Hippocampal formation (tissue), 2 donors: ENCODE results near the gene FANCM.

Experiments
- DNase-seq, 2 donors: peaks; one replicate each; lab custom pipeline; 2025; lab: John Stamatoyannopoulos, UW

FANCM gene, protein sequence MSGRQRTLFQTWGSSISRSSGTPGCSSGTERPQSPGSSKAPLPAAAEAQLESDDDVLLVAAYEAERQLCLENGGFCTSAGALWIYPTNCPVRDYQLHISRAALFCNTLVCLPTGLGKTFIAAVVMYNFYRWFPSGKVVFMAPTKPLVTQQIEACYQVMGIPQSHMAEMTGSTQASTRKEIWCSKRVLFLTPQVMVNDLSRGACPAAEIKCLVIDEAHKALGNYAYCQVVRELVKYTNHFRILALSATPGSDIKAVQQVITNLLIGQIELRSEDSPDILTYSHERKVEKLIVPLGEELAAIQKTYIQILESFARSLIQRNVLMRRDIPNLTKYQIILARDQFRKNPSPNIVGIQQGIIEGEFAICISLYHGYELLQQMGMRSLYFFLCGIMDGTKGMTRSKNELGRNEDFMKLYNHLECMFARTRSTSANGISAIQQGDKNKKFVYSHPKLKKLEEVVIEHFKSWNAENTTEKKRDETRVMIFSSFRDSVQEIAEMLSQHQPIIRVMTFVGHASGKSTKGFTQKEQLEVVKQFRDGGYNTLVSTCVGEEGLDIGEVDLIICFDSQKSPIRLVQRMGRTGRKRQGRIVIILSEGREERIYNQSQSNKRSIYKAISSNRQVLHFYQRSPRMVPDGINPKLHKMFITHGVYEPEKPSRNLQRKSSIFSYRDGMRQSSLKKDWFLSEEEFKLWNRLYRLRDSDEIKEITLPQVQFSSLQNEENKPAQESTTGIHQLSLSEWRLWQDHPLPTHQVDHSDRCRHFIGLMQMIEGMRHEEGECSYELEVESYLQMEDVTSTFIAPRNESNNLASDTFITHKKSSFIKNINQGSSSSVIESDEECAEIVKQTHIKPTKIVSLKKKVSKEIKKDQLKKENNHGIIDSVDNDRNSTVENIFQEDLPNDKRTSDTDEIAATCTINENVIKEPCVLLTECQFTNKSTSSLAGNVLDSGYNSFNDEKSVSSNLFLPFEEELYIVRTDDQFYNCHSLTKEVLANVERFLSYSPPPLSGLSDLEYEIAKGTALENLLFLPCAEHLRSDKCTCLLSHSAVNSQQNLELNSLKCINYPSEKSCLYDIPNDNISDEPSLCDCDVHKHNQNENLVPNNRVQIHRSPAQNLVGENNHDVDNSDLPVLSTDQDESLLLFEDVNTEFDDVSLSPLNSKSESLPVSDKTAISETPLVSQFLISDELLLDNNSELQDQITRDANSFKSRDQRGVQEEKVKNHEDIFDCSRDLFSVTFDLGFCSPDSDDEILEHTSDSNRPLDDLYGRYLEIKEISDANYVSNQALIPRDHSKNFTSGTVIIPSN (N-terminal part only)

GRCh38 chr14:45135659-45136395, at the start of gene FANCM:
Gene FANCM (plus strand): TSS chr14:45135930. CDS start chr14:45136032, 102 bp downstream.
- peak; percentile 87 to 95 for DNase-seq

- DNase-seq: no peak
Measured at GRCh38 chr14:45089813-45090212, 45.9 kb upstream of the FANCM start.

- no peak for DNase-seq
Measured at GRCh38 chr14:45091710-45092109, 44.0 kb upstream of the FANCM start.

DNA sequence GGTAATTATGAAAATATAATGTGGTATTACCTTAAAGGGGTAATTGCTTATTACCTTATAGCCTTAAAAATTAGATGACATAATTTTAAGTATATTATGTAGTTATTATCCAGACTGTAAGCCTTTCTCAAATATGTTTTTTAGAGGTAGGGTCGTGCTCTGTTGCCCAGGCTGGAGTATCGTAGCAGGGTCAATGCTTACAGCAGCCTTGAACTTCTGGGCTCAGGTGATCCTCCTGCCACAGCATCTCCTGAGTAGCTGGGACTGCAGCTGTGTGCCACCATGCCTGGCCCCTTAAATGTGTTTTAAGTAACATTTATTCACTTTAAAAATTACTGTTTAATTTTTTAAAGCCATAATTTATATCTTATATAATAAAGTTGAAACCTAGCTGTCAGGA, 41.5 kb upstream of the FANCM start:
- no peak for DNase-seq

GRCh38 chr14:45095143-45095542, 40.6 kb upstream of the FANCM start:
- DNase-seq: no peak

DNA sequence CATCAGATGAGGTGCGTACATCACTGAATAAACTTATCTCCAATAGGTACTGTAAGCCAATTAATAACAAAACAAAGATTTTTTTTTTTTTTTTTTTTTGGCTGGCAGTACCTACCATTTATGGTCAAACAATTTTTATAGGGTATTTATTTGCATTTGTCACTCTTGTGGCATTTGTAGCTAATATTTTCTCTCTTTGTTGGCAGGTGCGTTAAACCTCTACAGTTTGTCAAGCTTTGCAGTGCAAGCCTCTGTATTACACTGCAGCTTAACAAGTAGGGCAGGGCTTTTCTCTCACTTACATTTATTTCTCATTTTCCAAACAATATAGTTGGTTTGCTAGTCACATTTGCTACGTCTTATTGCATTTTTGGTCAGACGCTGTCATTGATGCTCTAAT, 39.5 kb upstream of the FANCM start:
- DNase-seq: no peak

GRCh38 chr14:45103806-45104205, 31.9 kb upstream of the FANCM start:
- no peak for DNase-seq

- no peak for DNase-seq
Measured at GRCh38 chr14:45104561-45104960, 31.2 kb upstream of the FANCM start.

DNA sequence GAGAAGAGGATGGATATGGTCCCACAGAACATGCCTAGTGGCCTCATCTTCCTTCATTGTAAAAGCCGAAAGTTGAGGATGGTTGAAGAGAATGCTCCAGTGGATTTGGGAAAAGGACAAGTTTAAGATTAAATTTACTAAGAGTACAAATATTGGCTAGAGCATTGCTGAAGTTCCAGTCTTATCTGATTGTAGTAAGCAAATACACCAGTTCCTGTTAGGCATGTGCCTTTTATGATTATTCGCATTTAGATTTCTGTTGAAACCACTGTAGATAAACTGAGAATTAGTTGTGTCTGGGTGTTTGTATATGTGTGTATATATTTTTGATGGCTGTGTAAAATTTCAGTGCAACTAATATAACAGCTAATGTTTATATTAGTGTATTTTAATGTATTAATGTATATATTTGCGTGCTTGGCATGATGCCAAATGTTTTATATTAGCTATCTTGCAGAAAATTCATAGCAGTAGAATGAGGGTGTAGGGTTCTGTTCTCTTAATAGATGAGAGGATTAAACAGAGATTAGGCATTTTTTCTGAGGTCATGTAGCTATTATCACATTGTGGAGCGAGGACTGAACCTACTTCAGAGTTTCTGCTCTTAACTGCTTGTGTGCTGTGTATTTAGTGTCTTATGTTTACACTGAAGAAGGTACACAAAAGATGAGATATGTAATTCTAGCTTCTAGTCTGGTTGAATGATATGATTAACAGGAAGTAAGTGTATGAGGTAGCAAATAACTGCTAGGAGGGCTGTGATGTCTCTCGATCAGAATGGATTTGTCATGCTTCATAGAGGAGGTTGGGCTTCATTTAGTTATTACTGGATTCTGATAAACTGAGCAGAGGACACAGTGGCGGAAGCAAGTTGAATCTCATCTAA, 22.6 kb upstream of the FANCM start:
- no peak for DNase-seq

- no peak for DNase-seq
Measured at GRCh38 chr14:45114327-45114726, 21.4 kb upstream of the FANCM start.

GRCh38 chr14:45118594-45118993, 17.1 kb upstream of the FANCM start:
- DNase-seq: no peak

DNA sequence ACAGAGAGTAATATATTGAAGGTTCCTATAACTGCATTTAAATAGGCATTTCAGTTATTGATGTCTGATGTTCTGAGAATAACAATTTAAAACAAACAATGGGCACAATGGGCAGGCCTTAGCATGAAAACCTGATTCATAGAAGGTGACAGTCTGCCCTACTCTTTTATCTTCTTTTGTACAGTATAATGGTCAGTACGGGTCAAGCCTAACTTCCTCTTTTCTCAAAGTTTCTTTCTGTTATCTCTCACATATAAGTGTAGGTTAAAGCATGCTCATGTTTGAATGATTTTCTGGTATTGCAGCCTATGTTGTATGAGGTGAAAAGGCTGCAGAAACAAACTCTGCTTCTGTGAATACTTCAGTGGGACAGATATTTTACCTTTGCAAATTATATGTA, 15.6 kb upstream of the FANCM start:
- DNase-seq: no peak

- DNase-seq: no peak
Measured at GRCh38 chr14:45123271-45123670, 12.5 kb upstream of the FANCM start.

DNA sequence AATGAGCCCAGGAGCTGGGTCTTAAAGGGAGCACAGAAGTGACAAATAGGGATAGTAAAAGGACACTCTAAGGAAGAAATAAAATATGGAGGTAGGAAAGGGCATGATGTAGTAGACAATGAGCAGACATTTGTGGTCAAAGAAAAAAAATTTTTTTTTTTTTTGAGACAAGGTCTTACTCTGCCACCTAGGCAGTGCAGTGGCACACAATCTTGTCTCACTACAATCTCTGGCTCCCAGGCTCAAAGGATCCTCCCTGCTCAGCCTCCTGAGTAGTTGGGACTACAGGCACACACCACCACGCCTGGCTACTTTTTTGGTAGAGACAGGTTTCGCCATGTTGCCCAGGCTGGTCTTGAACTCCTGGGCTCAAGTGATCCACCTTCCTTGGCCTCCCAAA, 10.0 kb upstream of the FANCM start:
- DNase-seq: no peak

GRCh38 chr14:45128963-45129629, 6.6 kb upstream of the FANCM start:
- no peak for DNase-seq

DNA sequence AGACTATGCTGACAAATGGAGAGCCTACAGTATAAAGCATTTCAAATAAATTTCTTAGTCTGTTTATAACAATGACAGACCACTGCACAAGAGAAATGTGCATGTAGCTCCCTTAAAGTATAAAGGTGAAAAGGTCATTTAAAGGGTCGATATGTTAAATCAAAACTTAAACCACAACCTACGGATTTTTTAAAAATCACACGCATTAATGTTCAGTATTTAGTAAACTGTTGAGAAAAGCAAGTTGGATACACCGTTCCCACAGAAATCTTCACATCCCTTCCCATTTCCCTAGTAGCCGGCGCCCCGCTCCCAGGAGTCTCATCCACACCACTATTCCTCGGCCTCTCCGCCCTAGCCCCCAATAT, 2.1 kb upstream of the FANCM start:
- no peak for DNase-seq

DNA sequence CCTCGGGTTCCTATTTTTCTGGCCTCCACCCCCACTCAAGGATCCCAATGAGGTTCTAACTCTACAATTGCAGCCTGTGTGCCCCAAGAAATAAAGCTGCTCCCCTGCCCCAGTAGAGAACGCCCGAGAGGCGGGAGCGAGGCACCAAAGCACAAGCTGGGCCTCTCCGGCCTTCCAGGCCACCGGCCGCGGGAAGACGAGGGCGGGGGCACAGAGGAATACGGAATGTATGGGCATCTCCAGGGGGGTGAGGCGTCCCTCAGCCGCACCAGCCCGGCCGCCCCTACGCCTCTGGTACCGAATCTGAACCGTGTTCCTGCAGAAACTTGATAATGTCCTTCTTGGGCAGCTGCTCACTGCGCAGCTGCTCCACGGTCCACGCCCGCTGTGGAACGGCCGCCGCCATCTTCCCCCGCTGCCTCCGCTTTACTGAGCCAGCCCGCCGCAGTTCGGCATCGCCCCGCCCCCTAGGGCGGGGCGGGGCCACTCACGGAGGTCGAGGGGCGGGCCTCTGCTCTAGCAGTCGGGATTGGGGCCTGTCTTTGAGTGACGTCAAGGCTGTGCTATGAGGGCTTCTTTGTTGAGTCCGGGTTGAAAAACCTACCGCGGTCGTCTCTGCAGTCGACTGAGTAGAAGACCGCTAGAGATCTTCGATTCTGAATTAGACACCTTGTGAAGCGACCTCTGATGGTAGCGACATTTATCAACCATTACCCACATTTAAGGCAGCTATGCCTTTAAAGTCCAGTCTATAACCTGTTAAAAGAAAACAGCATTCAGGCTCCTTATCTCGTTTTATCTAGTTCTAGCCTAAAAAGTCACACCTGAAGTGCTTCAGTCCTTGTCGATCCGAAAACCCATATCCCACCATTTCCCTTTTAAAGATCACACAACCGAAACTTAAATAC, 1.4 kb upstream of the FANCM start, which contains the start of gene FKBP3:
Gene FKBP3, minus strand, starts transcription at position 431 of the 908 bp plus-strand sequence. Its CDS starts 25 bp downstream, at position 406.
- DNase-seq: peak; percentile 95 to 99

DNA sequence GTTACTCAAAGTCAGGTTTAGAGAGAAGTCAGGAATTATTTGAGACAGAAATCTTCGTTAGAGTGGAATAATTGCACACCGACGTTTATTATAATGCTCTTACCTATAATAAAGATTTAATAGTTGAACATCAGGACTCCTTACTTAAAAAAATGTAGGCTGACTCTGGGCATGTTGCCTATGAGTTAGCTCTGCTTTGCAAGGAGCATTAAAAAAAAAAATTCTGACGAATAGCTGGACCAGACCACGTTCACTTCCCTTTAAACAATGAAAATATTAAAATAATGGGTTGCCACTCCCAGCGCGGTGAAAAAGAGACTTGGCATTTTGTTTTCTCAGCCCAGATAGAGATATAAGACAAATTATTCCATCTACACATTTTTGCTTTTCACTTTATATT, 574 bp upstream of the FANCM start:
- DNase-seq: peak in 1 of 2 donors; percentile 35

DNA sequence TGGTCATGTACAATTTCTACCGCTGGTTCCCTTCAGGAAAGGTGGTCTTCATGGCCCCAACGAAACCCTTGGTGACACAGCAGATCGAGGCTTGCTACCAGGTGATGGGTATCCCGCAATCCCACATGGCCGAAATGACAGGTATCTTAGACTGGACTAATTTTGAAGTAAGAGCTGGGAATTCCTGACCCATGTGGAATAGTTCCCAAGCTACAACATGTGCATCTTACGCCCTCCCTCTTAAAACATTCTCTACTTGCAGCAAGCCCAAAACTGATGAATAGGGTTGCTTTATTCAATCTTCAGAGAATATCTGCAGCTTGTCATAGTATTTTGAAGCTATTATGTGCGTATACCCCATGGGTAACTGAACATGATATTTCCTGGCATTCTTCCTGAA, 669 bp downstream of the FANCM start:
- DNase-seq: no peak
